Mesenchymal stem cell (in vitro differentiated cells and primary cell): ENCODE data around the gene SUSD4.

Source experiments
- DNase-seq: peaks from one replicate; pipeline ENCODE4 v3.0.0-alpha.2; 2013
- H2AFZ ChIP-seq: one replicate; pipeline ENCODE4 v1.6.1; 2013; ENCODE audit warnings: low read depth, mild to moderate bottlenecking, control low read depth, inconsistent platforms, low read length, moderate library complexity
- H2AK5ac ChIP-seq: 2 replicates; pipeline ENCODE4 v1.6.1; 2013; ENCODE audit warnings: low read length, moderate library complexity, mild to moderate bottlenecking, inconsistent platforms; ENCODE audit not compliant: severe bottlenecking
- H2BK120ac ChIP-seq: one replicate; pipeline ENCODE4 v1.6.1; 2013; ENCODE audit warnings: low read depth, mild to moderate bottlenecking, inconsistent platforms, low read length, moderate library complexity
- H2BK12ac ChIP-seq, 2 experiments: one replicate each; pipeline ENCODE4 v1.6.1; 2013; ENCODE audit warnings: inconsistent platforms in 2 of 2, low read length in 2 of 2, mild to moderate bottlenecking in 2 of 2, moderate library complexity in 2 of 2, control low read depth in 1 of 2
- H2BK15ac ChIP-seq: one replicate; pipeline ENCODE4 v1.6.1; 2013; ENCODE audit warnings: mild to moderate bottlenecking, low read depth, inconsistent platforms; ENCODE audit not compliant: poor library complexity, severe bottlenecking
- H2BK5ac ChIP-seq: 2 replicates; pipeline ENCODE4 v1.6.1; 2013; ENCODE audit warnings: low read depth, mild to moderate bottlenecking, low read length, control low read depth, inconsistent platforms; ENCODE audit not compliant: poor library complexity, severe bottlenecking
- H3K14ac ChIP-seq, 2 experiments: one replicate each; pipeline ENCODE4 v1.6.1; 2013; ENCODE audit warnings: inconsistent platforms in 2 of 2, low read length in 2 of 2, control low read depth in 1 of 2, mild to moderate bottlenecking in 1 of 2, moderate library complexity in 1 of 2
- H3K18ac ChIP-seq, 2 experiments: one replicate each; pipeline ENCODE4 v1.6.1; 2013; ENCODE audit warnings: inconsistent platforms in 2 of 2, low read length in 2 of 2, control low read depth in 1 of 2, low read depth in 1 of 2, mild to moderate bottlenecking in 1 of 2
- H3K23ac ChIP-seq, 2 experiments: one replicate each; pipeline ENCODE4 v1.6.1; 2013; ENCODE audit warnings: inconsistent platforms in 2 of 2, low read length in 2 of 2, mild to moderate bottlenecking in 2 of 2, moderate library complexity in 2 of 2, control low read depth in 1 of 2
- H3K27ac ChIP-seq: 2 replicates; pipeline ENCODE4 v1.5.1; 2013; ENCODE audit warnings: mild to moderate bottlenecking, moderate library complexity, low read length, control low read depth, inconsistent platforms; ENCODE audit not compliant: poor library complexity, severe bottlenecking
- H3K27me3 ChIP-seq, 2 experiments: 2 replicates each; pipeline versions ENCODE4 v1.6.1 to v1.7.0; 2013; ENCODE audit warnings: low read length in 2 of 2, mild to moderate bottlenecking in 2 of 2, moderate library complexity in 2 of 2, control low read depth in 1 of 2, inconsistent platforms in 1 of 2; ENCODE audit not compliant: control insufficient read depth in 1 of 2, insufficient read depth in 1 of 2
- H3K36me3 ChIP-seq, 2 experiments: 2 replicates each; pipeline versions ENCODE4 v1.6.1 to v1.7.0; 2013; ENCODE audit warnings: low read length in 2 of 2, control low read depth in 1 of 2, inconsistent platforms in 1 of 2, low read depth in 1 of 2, mild to moderate bottlenecking in 1 of 2; ENCODE audit not compliant: insufficient read depth in 2 of 2, control insufficient read depth in 1 of 2
- H3K4ac ChIP-seq, 2 experiments: one replicate each; pipeline ENCODE4 v1.6.1; 2013; ENCODE audit warnings: inconsistent platforms in 2 of 2, low read length in 2 of 2, mild to moderate bottlenecking in 2 of 2, moderate library complexity in 2 of 2, control low read depth in 1 of 2, low read depth in 1 of 2
- H3K4me1 ChIP-seq: 2 replicates; pipeline ENCODE4 v1.6.1; 2013; ENCODE audit warnings: low read depth, low read length, control low read depth; ENCODE audit not compliant: control insufficient read depth, insufficient read depth
- H3K4me2 ChIP-seq: 2 replicates; pipeline ENCODE4 v1.6.1; 2013; ENCODE audit warnings: low read length, mild to moderate bottlenecking, inconsistent platforms; ENCODE audit not compliant: poor library complexity, severe bottlenecking
- H3K4me3 ChIP-seq, 2 experiments: 2 replicates each; pipeline versions ENCODE4 v1.5.1 to v1.7.0; 2013; ENCODE audit warnings: low read length in 2 of 2, mild to moderate bottlenecking in 2 of 2, control low read depth in 1 of 2, low read depth in 1 of 2; ENCODE audit not compliant: insufficient read depth in 1 of 2
- H3K79me1 ChIP-seq: replicated peaks from 2 replicates; pipeline ENCODE4 v1.6.1; 2013; ENCODE audit warnings: mild to moderate bottlenecking, control low read depth, low read length, inconsistent platforms; ENCODE audit not compliant: poor library complexity, severe bottlenecking
- H3K9ac ChIP-seq: 2 replicates; pipeline ENCODE4 v1.7.0; 2013; ENCODE audit warnings: mild to moderate bottlenecking, low read length, moderate library complexity
- H3K9me3 ChIP-seq: 2 replicates; pipeline ENCODE4 v1.7.0; 2013; ENCODE audit warnings: mild to moderate bottlenecking, low read length; ENCODE audit not compliant: control insufficient read depth
- H4K8ac ChIP-seq: one replicate; pipeline ENCODE4 v1.6.1; 2013; ENCODE audit warnings: inconsistent platforms, mild to moderate bottlenecking, low read length, moderate library complexity
- H4K91ac ChIP-seq: one replicate; pipeline ENCODE4 v1.6.1; 2013; ENCODE audit warnings: mild to moderate bottlenecking, low read length, inconsistent platforms
- WGBS: methylation state at CpG from one replicate; pipeline ENCODE4 v1.1.7; 2013; ENCODE audit warnings: mixed read lengths; 5-methylcytosine and 5-hydroxymethylcytosine counted together

The SUSD4 gene

DNA sequence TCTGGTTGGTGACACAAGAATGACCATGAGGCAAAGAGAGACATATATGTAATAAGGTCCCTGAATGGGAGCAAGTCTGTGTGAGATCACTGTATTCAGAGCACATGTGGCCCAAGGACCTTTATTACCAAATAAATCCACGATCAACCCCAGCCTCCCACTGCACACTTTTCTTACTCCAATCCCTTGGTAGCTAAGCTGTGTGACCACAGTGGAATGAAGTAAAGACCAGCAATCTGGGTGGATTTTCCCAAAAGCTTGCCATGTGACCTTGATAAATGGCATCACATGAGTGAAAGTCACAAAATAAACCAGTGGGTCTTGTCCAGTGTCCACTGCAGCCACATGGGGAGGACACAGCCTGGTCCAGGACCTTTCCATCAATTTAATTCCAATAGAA lies 184.2 kb downstream of the SUSD4 start:
- no peak for DNase-seq
- Histone ChIP-seq H4K91ac (no peak overlapping the region), H2BK120ac (no peak overlapping the region), H3K4me3 (no peak overlapping the region), H3K9me3 (no peaks in the 10 kb centered on the region), H3K9ac (no peak overlapping the region), H2BK15ac (no peak overlapping the region), H2AK5ac (no peak overlapping the region), H3K4me1 (no peaks in the 10 kb centered on the region), H4K8ac (no peak overlapping the region), H3K23ac (no peak overlapping the region), H3K4ac (no peak overlapping the region), H3K27ac (no peak overlapping the region), H3K18ac (no peak overlapping the region), H2BK12ac (no peak overlapping the region), H3K14ac (no peak overlapping the region), H3K79me1 (no peaks in the 10 kb centered on the region), H3K27me3 (peaks cover 13 to 29% of the 10 kb centered on the region in 2 experiments), H3K4me2 (no peak overlapping the region), H3K36me3 (no peaks in the 10 kb centered on the region), H2AFZ (no peak overlapping the region), H2BK5ac (no peak overlapping the region)
- 43% methylated on average over 1 of the region's 1 CpG for WGBS

DNA sequence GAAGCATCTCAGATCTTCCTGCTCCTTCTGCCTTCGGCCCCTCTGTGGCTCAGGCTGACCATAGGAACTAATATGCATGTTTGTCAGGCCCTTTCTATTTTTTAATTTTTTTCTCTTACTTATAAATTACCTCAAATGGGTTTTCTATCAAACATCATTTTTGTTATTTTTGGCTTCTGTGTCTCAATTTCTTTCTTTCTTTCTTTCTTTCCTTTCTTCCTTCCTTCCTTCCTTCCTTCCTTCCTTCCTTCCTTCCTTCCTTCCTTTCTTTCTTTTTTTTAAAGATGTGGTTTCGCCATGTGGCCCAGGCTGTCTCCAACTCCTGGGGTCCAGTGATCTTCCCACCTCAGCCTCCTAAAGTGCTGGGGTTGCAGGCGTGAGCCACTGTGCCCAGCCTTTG lies 184.7 kb downstream of the SUSD4 start:
- H3K4me2 ChIP-seq: no peak overlapping the region
- no peak overlapping the region for H3K27ac ChIP-seq
- H2AK5ac ChIP-seq: no peak overlapping the region
- no peak overlapping the region for H3K4ac ChIP-seq
- H2AFZ ChIP-seq: no peak overlapping the region
- no peaks in the 10 kb centered on the region for H3K4me1 ChIP-seq
- no peak for DNase-seq
- peaks cover 13 to 29% of the 10 kb centered on the region in 2 experiments for H3K27me3 ChIP-seq
- H2BK5ac ChIP-seq: no peak overlapping the region
- no peaks in the 10 kb centered on the region for H3K9me3 ChIP-seq
- WGBS: 88% methylated on average over 3 of the region's 3 CpGs
- H3K23ac ChIP-seq: no peak overlapping the region
- H3K9ac ChIP-seq: no peak overlapping the region
- H2BK12ac ChIP-seq: no peak overlapping the region
- H2BK15ac ChIP-seq: no peak overlapping the region
- no peak overlapping the region for H3K14ac ChIP-seq
- H3K79me1 ChIP-seq: no peaks in the 10 kb centered on the region
- no peak overlapping the region for H4K91ac ChIP-seq
- H2BK120ac ChIP-seq: no peak overlapping the region
- no peak overlapping the region for H3K4me3 ChIP-seq
- H3K18ac ChIP-seq: no peak overlapping the region
- no peaks in the 10 kb centered on the region for H3K36me3 ChIP-seq
- H4K8ac ChIP-seq: no peak overlapping the region

DNA sequence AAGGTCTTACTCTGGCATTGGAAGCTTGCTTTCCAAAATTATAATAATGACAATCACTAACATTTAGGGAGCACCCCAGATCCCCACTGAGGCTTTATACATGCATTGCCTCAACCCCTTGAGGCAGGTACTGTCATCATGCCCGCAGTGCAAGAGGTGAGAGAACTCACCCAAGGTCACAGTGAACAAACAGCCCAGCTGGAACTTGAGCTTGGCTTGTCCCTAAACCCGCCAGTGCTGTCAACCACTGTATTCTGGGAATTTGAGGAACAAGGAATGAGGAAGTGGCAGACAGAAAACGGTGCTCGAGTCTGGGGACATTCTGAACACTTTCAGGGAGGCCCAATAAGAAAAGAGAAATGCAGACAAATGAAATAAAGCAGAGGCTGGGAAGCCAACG lies 186.3 kb downstream of the SUSD4 start:
- H2BK12ac ChIP-seq: no peak overlapping the region
- no peaks in the 10 kb centered on the region for H3K36me3 ChIP-seq
- DNase-seq: no peak
- no peak overlapping the region for H2BK5ac ChIP-seq
- H3K4ac ChIP-seq: no peak overlapping the region
- no peak overlapping the region for H3K14ac ChIP-seq
- no peak overlapping the region for H3K4me3 ChIP-seq
- H3K18ac ChIP-seq: no peak overlapping the region
- H3K27ac ChIP-seq: no peak overlapping the region
- no peak overlapping the region for H4K8ac ChIP-seq
- H2AFZ ChIP-seq: no peak overlapping the region
- H2AK5ac ChIP-seq: no peak overlapping the region
- peaks cover 13 to 29% of the 10 kb centered on the region in 2 experiments for H3K27me3 ChIP-seq
- no peak overlapping the region for H3K9ac ChIP-seq
- no peaks in the 10 kb centered on the region for H3K79me1 ChIP-seq
- H4K91ac ChIP-seq: no peak overlapping the region
- no peak overlapping the region for H2BK120ac ChIP-seq
- 62% methylated on average over 5 of the region's 5 CpGs for WGBS
- H3K23ac ChIP-seq: no peak overlapping the region
- no peaks in the 10 kb centered on the region for H3K4me1 ChIP-seq
- no peaks in the 10 kb centered on the region for H3K9me3 ChIP-seq
- no peak overlapping the region for H2BK15ac ChIP-seq
- H3K4me2 ChIP-seq: no peak overlapping the region

DNA sequence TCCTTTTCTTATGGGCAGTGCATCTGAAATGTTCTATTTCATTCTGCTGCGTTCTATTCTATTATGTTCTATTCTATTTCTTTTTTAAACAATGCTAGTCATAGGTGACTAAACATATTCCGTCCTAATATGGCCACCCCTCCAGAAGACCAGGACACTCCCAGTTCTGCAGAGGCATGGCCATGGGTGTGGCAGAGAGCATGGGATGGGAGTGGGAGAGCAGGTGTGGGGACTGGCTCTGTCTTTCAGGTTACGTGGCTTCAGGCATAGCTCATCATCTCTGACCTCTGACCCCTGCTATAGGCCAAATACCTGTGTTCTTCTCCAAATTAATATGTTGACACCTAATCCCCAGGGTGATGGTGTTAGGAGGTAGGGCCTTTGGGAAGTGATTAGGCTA lies 187.5 kb downstream of the SUSD4 start:
- no peaks in the 10 kb centered on the region for H3K4me1 ChIP-seq
- no peak overlapping the region for H3K18ac ChIP-seq
- no peak overlapping the region for H4K8ac ChIP-seq
- H3K9ac ChIP-seq: no peak overlapping the region
- DNase-seq: no peak
- H3K23ac ChIP-seq: no peak overlapping the region
- no peak overlapping the region for H2BK120ac ChIP-seq
- H2AFZ ChIP-seq: no peak overlapping the region
- no peak overlapping the region for H3K4ac ChIP-seq
- H2BK12ac ChIP-seq: no peak overlapping the region
- H3K4me3 ChIP-seq: no peak overlapping the region
- no peak overlapping the region for H2BK5ac ChIP-seq
- H3K79me1 ChIP-seq: no peaks in the 10 kb centered on the region
- no peak overlapping the region for H2BK15ac ChIP-seq
- no peak overlapping the region for H4K91ac ChIP-seq
- no peak overlapping the region for H2AK5ac ChIP-seq
- no peak overlapping the region for H3K14ac ChIP-seq
- H3K4me2 ChIP-seq: no peak overlapping the region
- no peaks in the 10 kb centered on the region for H3K9me3 ChIP-seq
- WGBS: no CpG with 5 or more reads among the region's 3 CpGs
- no peak overlapping the region for H3K27ac ChIP-seq
- peaks cover 13 to 21% of the 10 kb centered on the region in 2 experiments for H3K27me3 ChIP-seq
- H3K36me3 ChIP-seq: no peaks in the 10 kb centered on the region
